CD4-positive, alpha-beta T cell treated with Interleukin-4 for 4 hours (primary cell): Measurements from ENCODE around the gene KLHL12.

Source experiments
- DNase-seq: peaks from one replicate; pipeline ENCODE4 v3.0.0-alpha.2; 2020

KLHL12 gene

GRCh38 chr1:202926581-202927491 lies at the start of gene KLHL12:
Gene KLHL12 (minus strand): TSS chr1:202927234. CDS start chr1:202925162, 2,072 bp downstream.
- DNase-seq = peak; percentile 93

- no peak for DNase-seq
Measured at GRCh38 chr1:202976633-202977032, 49.6 kb upstream of the KLHL12 start.

- DNase-seq = no peak
Measured at GRCh38 chr1:202974856-202975255, 47.8 kb upstream of the KLHL12 start.

- DNase-seq = no peak
Measured at GRCh38 chr1:202972046-202972445, 45.0 kb upstream of the KLHL12 start.

- DNase-seq = peak; percentile 42
Measured at GRCh38 chr1:202968895-202969295, 41.9 kb upstream of the KLHL12 start.

GRCh38 chr1:202968351-202968750 lies 41.3 kb upstream of the KLHL12 start:
- no peak for DNase-seq

- DNase-seq = peak; percentile 33
Measured at GRCh38 chr1:202967684-202968281, 40.7 kb upstream of the KLHL12 start.

- DNase-seq = no peak
Measured at GRCh38 chr1:202966006-202966898, 39.2 kb upstream of the KLHL12 start.

GRCh38 chr1:202965422-202965821 lies 38.4 kb upstream of the KLHL12 start:
- DNase-seq = no peak

- no peak for DNase-seq
Measured at GRCh38 chr1:202964791-202965410, 37.9 kb upstream of the KLHL12 start.

- DNase-seq = no peak
Measured at GRCh38 chr1:202961220-202961880, 34.3 kb upstream of the KLHL12 start.

GRCh38 chr1:202959276-202959620 lies 32.2 kb upstream of the KLHL12 start:
- DNase-seq = no peak

GRCh38 chr1:202958544-202959275 lies 31.7 kb upstream of the KLHL12 start:
- DNase-seq = no peak

- peak; percentile 90 for DNase-seq
Measured at GRCh38 chr1:202957733-202958543, 30.9 kb upstream of the KLHL12 start, which contains the start of gene ADIPOR1. Gene ADIPOR1 (minus strand): TSS chr1:202958312. CDS start chr1:202951070, 7,242 bp downstream.

- DNase-seq = no peak
Measured at GRCh38 chr1:202956969-202957368, 29.9 kb upstream of the KLHL12 start.

GRCh38 chr1:202954057-202954745 lies 27.2 kb upstream of the KLHL12 start:
- no peak for DNase-seq

- DNase-seq = no peak
Measured at GRCh38 chr1:202953392-202953791, 26.4 kb upstream of the KLHL12 start.

- DNase-seq = peak; percentile 35
Measured at GRCh38 chr1:202952818-202953217, 25.8 kb upstream of the KLHL12 start.

GRCh38 chr1:202952099-202952498 lies 25.1 kb upstream of the KLHL12 start:
- DNase-seq = no peak

- DNase-seq = no peak
Measured at GRCh38 chr1:202951437-202951836, 24.4 kb upstream of the KLHL12 start.
